Osteocyte (in vitro differentiated cells): ENCODE data around the gene CYP4F11. TPM values are rescaled to one million over a fixed set of nuclear protein-coding genes. Genes with fewer than 3 reads are reported as not detected.
A peak's percentile ranks its signal among the peaks of the same experiment; 100 is the strongest.
"Not testable (repeated sequence)": the region's sequence is repeated elsewhere in the genome, so short reads cannot be mapped to it uniquely, and the experiment has no call there.

Experiments
- DNase-seq: peaks from one replicate; pipeline ENCODE4 v3.0.0; 2021; ENCODE audit warnings: mixed read lengths; ENCODE audit not compliant: unreplicated experiment; ENCODE audit errors: extremely low spot score
- H3K27ac Mint-ChIP-seq: one replicate; pipeline ENCODE4 v1.8.0; 2021; ENCODE audit warnings: mild to moderate bottlenecking, mixed read lengths; ENCODE audit not compliant: unreplicated experiment
- H3K27me3 Mint-ChIP-seq: one replicate; pipeline ENCODE4 v1.8.0; 2021; ENCODE audit warnings: mixed read lengths; ENCODE audit not compliant: unreplicated experiment
- H3K36me3 Mint-ChIP-seq: one replicate; pipeline ENCODE4 v1.8.0; 2021; ENCODE audit warnings: mixed read lengths; ENCODE audit not compliant: unreplicated experiment
- H3K4me1 Mint-ChIP-seq: one replicate; pipeline ENCODE4 v1.8.0; 2021; ENCODE audit warnings: mixed read lengths; ENCODE audit not compliant: unreplicated experiment
- H3K4me3 Mint-ChIP-seq: one replicate; pipeline ENCODE4 v1.8.0; 2021; ENCODE audit warnings: mild to moderate bottlenecking, moderate library complexity, mixed read lengths; ENCODE audit not compliant: unreplicated experiment
- H3K9me3 Mint-ChIP-seq: one replicate; pipeline ENCODE4 v1.8.0; 2021; ENCODE audit warnings: mixed read lengths; ENCODE audit not compliant: unreplicated experiment
- CTCF ChIP-seq: fragments of 200-600 bp; sonication (generic); IDR thresholded peaks from 2 replicates; pipeline ENCODE4 v1.5.0; 2021; ENCODE audit warnings: antibody characterized with exemption, mild to moderate bottlenecking, moderate library complexity
- total RNA-seq: library from RNA; stranded (reverse); gene quantifications from 2 replicates; pipeline ENCODE4 v1.2.1, GENCODE V29; 2021

Gene CYP4F11
- total RNA-seq, 1 donor from 2014 or later, result not detected

- no peaks in the 10 kb centered on the region for H3K9me3 Mint-ChIP-seq
- TF ChIP-seq CTCF, result no peak
- H3K4me1 Mint-ChIP-seq, result no peaks in the 10 kb centered on the region
- H3K36me3 Mint-ChIP-seq, result no peaks in the 10 kb centered on the region
- no peak overlapping the region for H3K27ac Mint-ChIP-seq
- H3K27me3 Mint-ChIP-seq, result peaks cover 2% of the 10 kb centered on the region
- no peak overlapping the region for H3K4me3 Mint-ChIP-seq
- DNase-seq, result peak; percentile 19
Observed at GRCh38 chr19:15974856-15975255, 40.5 kb upstream of the CYP4F11 start.

- H3K27ac Mint-ChIP-seq, H3K9me3 Mint-ChIP-seq, H3K4me1 Mint-ChIP-seq, H3K36me3 Mint-ChIP-seq, H3K27me3 Mint-ChIP-seq, H3K4me3 Mint-ChIP-seq, DNase-seq: not testable (repeated sequence)
Observed at GRCh38 chr19:15972043-15972442, 37.7 kb upstream of the CYP4F11 start.

GRCh38 chr19:15971224-15971780 is 37.0 kb upstream of the CYP4F11 start:
- H3K27me3 Mint-ChIP-seq, result peaks cover 2% of the 10 kb centered on the region
- no peak overlapping the region for H3K4me3 Mint-ChIP-seq
- H3K27ac Mint-ChIP-seq, result no peak overlapping the region
- TF ChIP-seq CTCF, result no peak
- H3K9me3 Mint-ChIP-seq, result no peaks in the 10 kb centered on the region
- no peaks in the 10 kb centered on the region for H3K36me3 Mint-ChIP-seq
- no peak for DNase-seq
- H3K4me1 Mint-ChIP-seq, result no peaks in the 10 kb centered on the region

- Mint-ChIP-seq H3K4me3 (no peak overlapping the region), H3K36me3 (no peaks in the 10 kb centered on the region), H3K27ac (no peak overlapping the region), H3K9me3 (peaks cover 7% of the 10 kb centered on the region), H3K27me3 (no peaks in the 10 kb centered on the region), H3K4me1 (no peaks in the 10 kb centered on the region)
- no peak for TF ChIP-seq CTCF
- DNase-seq, result no peak
Observed at GRCh38 chr19:15964231-15964630, 29.9 kb upstream of the CYP4F11 start.

- Mint-ChIP-seq H3K9me3 (peaks cover 7% of the 10 kb centered on the region), H3K36me3 (no peaks in the 10 kb centered on the region), H3K27ac (no peak overlapping the region), H3K4me1 (no peaks in the 10 kb centered on the region), H3K27me3 (no peaks in the 10 kb centered on the region), H3K4me3 (no peak overlapping the region)
- DNase-seq, result no peak
- TF ChIP-seq CTCF, result no peak
Observed at GRCh38 chr19:15962319-15962718, 28.0 kb upstream of the CYP4F11 start.

GRCh38 chr19:15954820-15955219 is 20.5 kb upstream of the CYP4F11 start:
- no peak for DNase-seq

More at GRCh38 chr19:15954820-15955219, 20.5 kb upstream of the CYP4F11 start:
- H3K4me3 Mint-ChIP-seq, result no peak overlapping the region
- H3K27ac Mint-ChIP-seq, result no peak overlapping the region
- TF ChIP-seq CTCF, result no peak
- H3K36me3 Mint-ChIP-seq, result no peaks in the 10 kb centered on the region
- H3K27me3 Mint-ChIP-seq, result no peaks in the 10 kb centered on the region
- peaks cover 3% of the 10 kb centered on the region for H3K9me3 Mint-ChIP-seq
- H3K4me1 Mint-ChIP-seq, result no peaks in the 10 kb centered on the region
